HCT116 (cell line): ENCODE results near the gene IPO8. TPM values are rescaled to one million over a fixed set of nuclear protein-coding genes. Genes with fewer than 3 reads are reported as not detected.

Experiments
- ATAC-seq: fragments of 200-7000 bp; cut with Tn5 transposase; 2 replicates; pipeline ENCODE4 v1.9.1; 2020; ENCODE audit warnings: mild to moderate bottlenecking, moderate library complexity
- BruUV-seq: library from RNA; stranded (reverse); fragments of 400-500 nt; replicated peaks from 2 replicates; lab custom pipeline; 2021; lab: Mats Ljungman, UMichigan
- CTCF ChIA-PET: fragments of 300-600 bp; sonication (Branson Sonifier 250); formaldehyde crosslinking; loops from one replicate; lab custom pipeline; 2021; ENCODE audit warnings: antibody characterized with exemption; lab: Charles Lee
- POLR2A ChIA-PET: fragments of 300-600, 350-600 bp; sonication (Branson Sonifier 250); formaldehyde crosslinking; loops from one replicate; lab custom pipeline; 2021; ENCODE audit warnings: antibody characterized with exemption; lab: Charles Lee
- RAD21 ChIA-PET, 2 experiments: fragments of 300-600 bp; sonication (Branson Sonifier 250); formaldehyde crosslinking; loops; one replicate each; lab custom pipeline; 2023; ENCODE audit warnings: low total read pairs in 2 of 2; ENCODE audit not compliant: uncharacterized antibody in 2 of 2, unreplicated experiment in 2 of 2, low non-redundant PET in 1 of 2; lab: Charles Lee
- DNase-seq: peaks from one replicate; pipeline ENCODE4 v3.0.0-alpha.2; 2010; ENCODE audit warnings: low read depth, low spot score
- H2AFZ ChIP-seq: fragments of 200-600 bp; shearing (Covaris generic), sonication (generic); 2 replicates; pipeline ENCODE4 v1.6.1; 2017; ENCODE audit warnings: low read depth, mixed run types, mixed read lengths, antibody characterized with exemption, low read length; ENCODE audit not compliant: poor library complexity, severe bottlenecking
- H3K27ac ChIP-seq: 2 replicates; pipeline ENCODE4 v1.5.1; 2012; ENCODE audit warnings: low read depth, low read length
- H3K27me3 ChIP-seq: fragments of 200-600 bp; sonication (generic); 2 replicates; pipeline ENCODE4 v1.6.1; 2016; ENCODE audit warnings: mixed run types, low read length, mixed read lengths; ENCODE audit not compliant: insufficient read depth
- H3K36me3 ChIP-seq, 2 experiments: fragments of 200-500 bp in 1 of 2; fragments of 200-600 bp in 1 of 2; sonication (Bioruptor generic) in 1 of 2; sonication (generic) in 1 of 2; 2 replicates each; pipeline versions ENCODE4 v1.5.1 to v1.6.1; 2014 to 2016; ENCODE audit warnings: low read length in 2 of 2, inconsistent platforms in 1 of 2, mixed read lengths in 1 of 2, mixed run types in 1 of 2; ENCODE audit not compliant: insufficient read depth in 2 of 2, control insufficient read depth in 1 of 2
- H3K4me1 ChIP-seq, 2 experiments: fragments of 200-600 bp in 1 of 2; sonication (generic) in 1 of 2; 2 replicates each; pipeline versions ENCODE4 v1.5.1 to v1.6.1; 2012 to 2017; ENCODE audit warnings: low read length in 2 of 2, inconsistent platforms in 1 of 2, mild to moderate bottlenecking in 1 of 2, mixed read lengths in 1 of 2, mixed run types in 1 of 2, moderate library complexity in 1 of 2; ENCODE audit not compliant: insufficient read depth in 2 of 2, control insufficient read depth in 1 of 2
- H3K4me2 ChIP-seq: fragments of 200-600 bp; sonication (generic); 2 replicates; pipeline ENCODE4 v1.6.1; 2017; ENCODE audit warnings: mixed run types, low read length, mixed read lengths
- H3K4me3 ChIP-seq, 2 experiments: fragments of 200-600 bp in 1 of 2; sonication (generic) in 1 of 2; replicated peaks in 1 of 2; 2 replicates each; pipeline ENCODE4 v1.5.1; 2011 to 2016; ENCODE audit warnings: low read length in 2 of 2, control low read depth in 1 of 2, low read depth in 1 of 2, mild to moderate bottlenecking in 1 of 2, mixed read lengths in 1 of 2, mixed run types in 1 of 2
- H3K79me2 ChIP-seq: fragments of 200-600 bp; sonication (generic); 2 replicates; pipeline ENCODE4 v1.6.1; 2017; ENCODE audit warnings: mild to moderate bottlenecking, mixed run types, low read length, moderate library complexity, mixed read lengths; ENCODE audit not compliant: insufficient read depth
- H3K9ac ChIP-seq: fragments of 200-600 bp; sonication (generic); 2 replicates; pipeline ENCODE4 v1.6.1; 2016; ENCODE audit warnings: low read length, mixed read lengths
- H3K9me2 ChIP-seq: fragments of 200-600 bp; sonication (generic), shearing (Covaris generic); 2 replicates; pipeline ENCODE4 v1.6.1; 2017; ENCODE audit warnings: mixed run types, mild to moderate bottlenecking, moderate library complexity; ENCODE audit not compliant: insufficient read depth
- H3K9me3 ChIP-seq, 2 experiments: fragments of 200-500 bp in 1 of 2; fragments of 200-600 bp in 1 of 2; sonication (Bioruptor generic) in 1 of 2; sonication (generic) in 1 of 2; 2 replicates each; pipeline ENCODE4 v1.6.1; 2014 to 2017; ENCODE audit warnings: low read length in 2 of 2, mixed read lengths in 2 of 2, inconsistent platforms in 1 of 2, low read depth in 1 of 2, mild to moderate bottlenecking in 1 of 2, mixed run types in 1 of 2, moderate library complexity in 1 of 2; ENCODE audit not compliant: control insufficient read depth in 1 of 2, insufficient read depth in 1 of 2
- H4K20me1 ChIP-seq: fragments of 200-600 bp; sonication (generic), shearing (Covaris generic); 2 replicates; pipeline ENCODE4 v1.6.1; 2017; ENCODE audit warnings: mixed run types, mild to moderate bottlenecking, moderate library complexity; ENCODE audit not compliant: insufficient read depth
- CEBPB ChIP-seq: IDR thresholded peaks from 2 replicates; pipeline ENCODE4 v1.6.1; 2012; ENCODE audit warnings: low read depth
- EGR1 ChIP-seq: IDR thresholded peaks from 2 replicates; pipeline ENCODE4 v1.6.1; 2012; ENCODE audit warnings: low read depth
- ELF1 ChIP-seq: IDR thresholded peaks from 2 replicates; pipeline ENCODE4 v1.6.1; 2012; ENCODE audit warnings: low read depth, borderline replicate concordance
- EZH2 ChIP-seq: fragments of 200-600 bp; sonication (generic); IDR thresholded peaks from 2 replicates; pipeline ENCODE4 v1.6.1; 2017; ENCODE audit warnings: antibody characterized with exemption, mixed run types
- EZH2phosphoT487 ChIP-seq: fragments of 200-600 bp; IDR thresholded peaks from 2 replicates; pipeline ENCODE4 v1.6.1; 2018; ENCODE audit warnings: antibody characterized with exemption, borderline replicate concordance
- FOSL1 ChIP-seq: IDR thresholded peaks from 2 replicates; pipeline ENCODE4 v1.6.1; 2012; ENCODE audit warnings: low read depth
- JUND ChIP-seq: IDR thresholded peaks from 2 replicates; pipeline ENCODE4 v1.6.1; 2012
- POLR2A ChIP-seq: IDR thresholded peaks from 2 replicates; pipeline ENCODE4 v1.7.0; 2011; ENCODE audit warnings: borderline replicate concordance; ENCODE audit not compliant: insufficient read depth, insufficient read length; ENCODE audit errors: extremely low read depth
- RAD21 ChIP-seq: IDR thresholded peaks from 2 replicates; pipeline ENCODE4 v1.6.1; 2012; ENCODE audit warnings: low read depth, mild to moderate bottlenecking
- SIN3A ChIP-seq: IDR thresholded peaks from 2 replicates; pipeline ENCODE4 v1.6.1; 2012; ENCODE audit warnings: low read depth
- SP1 ChIP-seq: IDR thresholded peaks from 2 replicates; pipeline ENCODE4 v1.6.1; 2012; ENCODE audit warnings: low read depth
- SRF ChIP-seq: IDR thresholded peaks from 2 replicates; pipeline ENCODE4 v1.6.1; 2012; ENCODE audit warnings: low read depth
- TCF7L2 ChIP-seq: IDR thresholded peaks from 2 replicates; pipeline ENCODE4 v1.7.0; 2011; ENCODE audit warnings: borderline replicate concordance, inconsistent platforms; ENCODE audit not compliant: insufficient read depth, insufficient read length; ENCODE audit errors: extremely low read depth
- YY1 ChIP-seq: IDR thresholded peaks from 2 replicates; pipeline ENCODE4 v1.6.1; 2011; ENCODE audit warnings: low read length, low read depth, moderate library complexity, mild to moderate bottlenecking; ENCODE audit not compliant: insufficient replicate concordance; ENCODE audit errors: extremely low read depth
- ZFX ChIP-seq: fragments of 450-650 bp; IDR thresholded peaks from 2 replicates; pipeline ENCODE4 v1.6.1; 2017
- ZNF274 ChIP-seq: fragments of 200-500 bp; sonication (Bioruptor generic); IDR thresholded peaks from 2 replicates; pipeline ENCODE4 v1.6.1; 2014; ENCODE audit warnings: mild to moderate bottlenecking, low read depth, low read length, inconsistent platforms
- intact Hi-C: fragments of 100-400 bp; cut with micrococcal nuclease; formaldehyde crosslinking; loops from 2 replicates; pipeline ENCODE4 v1.10.0; 2022
- total RNA-seq: library from RNA; stranded (reverse); gene quantifications from one replicate; pipeline ENCODE4 v1.2.1, GENCODE V29; 2021; ENCODE audit not compliant: unreplicated experiment
- TF ChIP-seq, protein P1 (sequence below): IDR thresholded peaks from 2 replicates; pipeline ENCODE4 v1.6.1; 2012
- TF ChIP-seq, protein P2 (sequence below): IDR thresholded peaks from 2 replicates; pipeline ENCODE4 v1.6.1; 2012; ENCODE audit warnings: low read depth

The IPO8 gene
- total RNA-seq, 1 experiment from 2014 or later: 41.4 TPM

DNA sequence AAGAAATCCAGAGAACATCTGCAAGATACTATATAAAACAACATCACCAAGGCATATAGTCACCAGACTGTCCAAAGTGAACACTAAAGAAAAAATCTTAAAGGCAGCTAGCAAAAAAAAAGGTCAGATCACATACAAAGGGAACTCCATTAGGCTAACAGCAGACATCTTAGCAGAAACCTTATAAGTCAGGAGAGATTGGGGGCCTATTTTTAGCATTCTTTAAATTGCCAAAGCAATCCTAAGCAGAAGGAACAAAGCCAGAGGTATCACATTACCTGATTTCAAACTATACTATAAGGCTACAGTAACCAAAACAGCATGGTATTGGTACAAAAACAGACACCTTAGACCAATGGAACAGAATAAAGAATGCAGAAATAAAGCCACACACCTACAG is 92.5 kb downstream of the IPO8 start:
- ChIA-PET RAD21 (no interaction called here), POLR2A (no interaction called here), CTCF (no interaction called here)
- no peak for ATAC-seq
- Histone ChIP-seq H3K79me2 (no peaks in the 10 kb centered on the region), H3K36me3 (no peaks in the 10 kb centered on the region), H3K9ac (no peak overlapping the region), H3K27me3 (no peaks in the 10 kb centered on the region)
- no TSS peak for BruUV-seq
- DNase-seq: no peak
- TF ChIP-seq RAD21: no peak
- TF ChIP-seq ELF1: no peak
- no peak for TF ChIP-seq FOSL1
- no peak for TF ChIP-seq EZH2
- no peak for TF ChIP-seq CEBPB
- TF ChIP-seq EGR1: no peak
- TF ChIP-seq, protein P1, sequence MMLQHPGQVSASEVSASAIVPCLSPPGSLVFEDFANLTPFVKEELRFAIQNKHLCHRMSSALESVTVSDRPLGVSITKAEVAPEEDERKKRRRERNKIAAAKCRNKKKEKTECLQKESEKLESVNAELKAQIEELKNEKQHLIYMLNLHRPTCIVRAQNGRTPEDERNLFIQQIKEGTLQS: no peak
- no peak for TF ChIP-seq EZH2phosphoT487
- no peak for TF ChIP-seq TCF7L2
- no peak for TF ChIP-seq ZFX
- no peak for TF ChIP-seq JUND
- TF ChIP-seq ZNF274: no peak
- TF ChIP-seq, all 23 proteins: peak for 0
- Histone ChIP-seq H3K9me3 (no peaks in the 10 kb centered on the region; a peak in 1 of 4 replicates), H3K27ac (no peak overlapping the region), H2AFZ (no peak overlapping the region), H3K4me2 (no peak overlapping the region), H4K20me1 (no peaks in the 10 kb centered on the region), H3K4me3 (no peak overlapping the region), H3K9me2 (no peaks in the 10 kb centered on the region), H3K4me1 (no peaks in the 10 kb centered on the region)
- intact Hi-C loops: no loop called here

DNA sequence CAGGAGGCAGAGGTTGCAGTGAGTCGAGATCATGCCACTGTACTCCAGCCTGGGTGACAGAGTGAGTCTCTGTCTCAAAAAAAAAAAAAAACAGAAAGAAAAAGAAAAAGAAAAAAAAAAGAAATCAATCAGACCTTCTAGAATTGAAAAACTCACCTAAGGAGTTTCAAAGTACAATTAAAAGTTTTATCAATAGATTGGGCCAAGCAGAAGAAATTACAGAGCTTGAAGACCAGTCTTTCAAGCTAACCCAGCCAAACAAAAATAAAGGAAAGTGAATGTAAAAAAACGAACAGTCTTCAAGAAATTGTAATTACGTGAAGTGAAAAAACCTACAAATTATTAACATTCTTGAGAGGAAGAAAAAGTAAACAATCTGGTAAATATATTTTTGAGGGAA is 93.0 kb downstream of the IPO8 start:
- CTCF ChIA-PET: no interaction called here

More for the DNA sequence above, 93.0 kb downstream of the IPO8 start:
- no peaks in the 10 kb centered on the region; a peak in 1 of 4 replicates for H3K9me3 ChIP-seq
- no peak overlapping the region for H3K9ac ChIP-seq
- ChIA-PET RAD21 (no interaction called here), POLR2A (no interaction called here)
- no peaks in the 10 kb centered on the region for H4K20me1 ChIP-seq
- DNase-seq (no peak), ATAC-seq (no peak)
- BruUV-seq: no TSS peak
- no peak overlapping the region for H3K27ac ChIP-seq
- no peak overlapping the region for H3K4me2 ChIP-seq
- no peaks in the 10 kb centered on the region for H3K79me2 ChIP-seq
- no peaks in the 10 kb centered on the region for H3K27me3 ChIP-seq
- intact Hi-C loops: no loop called here
- TF ChIP-seq EGR1 (no peak), ELF1 (no peak), TCF7L2 (no peak), YY1 (no peak), CEBPB (no peak), JUND (no peak), ZFX (no peak), EZH2phosphoT487 (no peak), SIN3A (no peak), ZNF274 (no peak), SRF (no peak), SP1 (no peak), POLR2A (no peak)
- TF ChIP-seq, protein P2, sequence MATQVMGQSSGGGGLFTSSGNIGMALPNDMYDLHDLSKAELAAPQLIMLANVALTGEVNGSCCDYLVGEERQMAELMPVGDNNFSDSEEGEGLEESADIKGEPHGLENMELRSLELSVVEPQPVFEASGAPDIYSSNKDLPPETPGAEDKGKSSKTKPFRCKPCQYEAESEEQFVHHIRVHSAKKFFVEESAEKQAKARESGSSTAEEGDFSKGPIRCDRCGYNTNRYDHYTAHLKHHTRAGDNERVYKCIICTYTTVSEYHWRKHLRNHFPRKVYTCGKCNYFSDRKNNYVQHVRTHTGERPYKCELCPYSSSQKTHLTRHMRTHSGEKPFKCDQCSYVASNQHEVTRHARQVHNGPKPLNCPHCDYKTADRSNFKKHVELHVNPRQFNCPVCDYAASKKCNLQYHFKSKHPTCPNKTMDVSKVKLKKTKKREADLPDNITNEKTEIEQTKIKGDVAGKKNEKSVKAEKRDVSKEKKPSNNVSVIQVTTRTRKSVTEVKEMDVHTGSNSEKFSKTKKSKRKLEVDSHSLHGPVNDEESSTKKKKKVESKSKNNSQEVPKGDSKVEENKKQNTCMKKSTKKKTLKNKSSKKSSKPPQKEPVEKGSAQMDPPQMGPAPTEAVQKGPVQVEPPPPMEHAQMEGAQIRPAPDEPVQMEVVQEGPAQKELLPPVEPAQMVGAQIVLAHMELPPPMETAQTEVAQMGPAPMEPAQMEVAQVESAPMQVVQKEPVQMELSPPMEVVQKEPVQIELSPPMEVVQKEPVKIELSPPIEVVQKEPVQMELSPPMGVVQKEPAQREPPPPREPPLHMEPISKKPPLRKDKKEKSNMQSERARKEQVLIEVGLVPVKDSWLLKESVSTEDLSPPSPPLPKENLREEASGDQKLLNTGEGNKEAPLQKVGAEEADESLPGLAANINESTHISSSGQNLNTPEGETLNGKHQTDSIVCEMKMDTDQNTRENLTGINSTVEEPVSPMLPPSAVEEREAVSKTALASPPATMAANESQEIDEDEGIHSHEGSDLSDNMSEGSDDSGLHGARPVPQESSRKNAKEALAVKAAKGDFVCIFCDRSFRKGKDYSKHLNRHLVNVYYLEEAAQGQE: no peak
- no peak overlapping the region for H3K4me3 ChIP-seq
- no peaks in the 10 kb centered on the region for H3K36me3 ChIP-seq
- no peak overlapping the region for H2AFZ ChIP-seq
- no peaks in the 10 kb centered on the region for H3K9me2 ChIP-seq
- H3K4me1 ChIP-seq: no peaks in the 10 kb centered on the region
